Activated gamma-delta T cell treated with Interleukin-2 at 50 U/mL for 16 hours (primary cell): Measurements from ENCODE around the gene WDR37.
"Not testable (repeated sequence)": the region's sequence is repeated elsewhere in the genome, so short reads cannot be mapped to it uniquely, and the experiment has no call there.

Experiments
- DNase-seq: peaks from one replicate; pipeline ENCODE4 v3.0.0-alpha.2; 2020

The WDR37 gene, protein sequence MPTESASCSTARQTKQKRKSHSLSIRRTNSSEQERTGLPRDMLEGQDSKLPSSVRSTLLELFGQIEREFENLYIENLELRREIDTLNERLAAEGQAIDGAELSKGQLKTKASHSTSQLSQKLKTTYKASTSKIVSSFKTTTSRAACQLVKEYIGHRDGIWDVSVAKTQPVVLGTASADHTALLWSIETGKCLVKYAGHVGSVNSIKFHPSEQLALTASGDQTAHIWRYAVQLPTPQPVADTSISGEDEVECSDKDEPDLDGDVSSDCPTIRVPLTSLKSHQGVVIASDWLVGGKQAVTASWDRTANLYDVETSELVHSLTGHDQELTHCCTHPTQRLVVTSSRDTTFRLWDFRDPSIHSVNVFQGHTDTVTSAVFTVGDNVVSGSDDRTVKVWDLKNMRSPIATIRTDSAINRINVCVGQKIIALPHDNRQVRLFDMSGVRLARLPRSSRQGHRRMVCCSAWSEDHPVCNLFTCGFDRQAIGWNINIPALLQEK

DNA sequence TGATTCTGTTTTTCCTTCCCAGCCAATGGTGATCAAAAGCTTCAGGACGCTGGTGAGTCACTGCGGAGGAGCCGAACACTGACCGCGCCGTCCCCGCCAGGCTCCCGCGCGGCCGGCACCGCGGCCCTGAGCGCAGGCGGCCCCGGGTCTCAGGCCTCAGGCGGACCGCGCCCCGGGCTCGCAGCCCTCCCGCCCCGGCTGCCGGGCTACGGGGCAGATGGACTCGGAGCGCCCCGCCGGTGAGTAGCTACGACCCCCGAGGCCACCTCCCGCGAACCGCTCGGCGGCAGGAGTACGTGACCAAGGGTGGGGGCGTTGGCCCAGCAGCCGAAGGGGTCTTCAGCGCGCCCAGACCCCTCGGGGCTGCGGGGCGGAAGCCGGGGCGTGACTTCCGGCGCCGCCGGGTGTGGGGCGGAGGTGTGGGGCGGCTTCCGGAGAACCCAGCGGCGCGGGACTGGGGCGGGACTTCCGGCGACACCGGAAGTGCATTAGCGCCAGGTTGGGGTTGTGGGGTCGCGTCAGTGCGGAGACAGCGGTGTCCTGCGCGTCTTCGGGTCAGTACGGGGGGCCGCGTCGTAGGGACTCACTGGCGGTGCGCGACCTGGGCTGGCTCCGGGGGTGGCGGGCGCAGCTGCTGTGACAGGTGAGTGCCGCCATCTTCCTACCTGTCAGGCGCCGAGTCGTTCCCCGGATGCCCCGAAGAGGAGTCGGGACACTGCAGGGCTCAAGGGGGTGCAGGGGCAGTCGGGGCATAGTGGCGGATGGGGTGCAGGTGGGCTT lies at the start of gene WDR37:
WDR37 (plus strand) TSS at position 60 of the 780 bp plus-strand sequence. CDS start 15,771 bp downstream, outside the sequence.
- DNase-seq = peak; percentile 90

DNA sequence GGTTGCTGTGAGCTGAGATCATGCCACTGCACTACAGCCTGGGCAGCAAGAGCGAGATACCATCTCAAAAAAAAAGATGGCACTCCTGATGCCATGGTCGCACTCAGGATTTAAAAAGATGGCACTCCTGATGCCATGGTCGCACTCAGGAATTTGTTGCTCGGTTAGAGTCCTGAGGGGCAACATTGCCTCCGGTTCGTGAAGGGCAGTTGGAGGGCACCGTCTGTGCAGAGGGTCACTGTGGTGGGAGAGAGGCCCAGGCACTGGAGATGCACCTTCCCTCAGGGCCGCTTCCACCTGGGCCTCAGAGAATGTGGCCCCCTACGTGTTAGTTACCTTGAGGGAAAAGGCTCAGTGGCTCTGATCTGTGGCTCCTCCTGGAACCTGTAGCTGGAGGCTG lies 49.6 kb upstream of the WDR37 start:
- no peak for DNase-seq

DNA sequence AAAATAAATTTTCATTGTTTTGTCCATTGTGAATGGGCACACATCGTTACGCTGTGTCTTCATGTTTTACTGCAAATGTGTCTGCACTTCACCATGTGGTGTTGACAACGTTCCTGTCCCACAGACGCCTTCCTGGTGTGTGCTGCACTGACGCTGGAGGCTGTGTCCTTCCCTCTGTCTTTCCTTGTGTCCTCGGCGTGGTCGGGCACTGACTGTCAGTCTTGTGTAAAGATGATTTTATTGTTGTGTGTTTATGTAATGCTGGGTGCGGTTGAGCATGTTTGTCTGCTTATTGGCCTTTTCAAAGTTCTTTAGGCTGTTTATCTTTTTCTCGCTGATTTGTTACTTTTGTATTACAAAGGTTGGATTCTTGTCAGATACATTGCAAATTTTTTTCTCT lies 48.6 kb upstream of the WDR37 start:
- no peak for DNase-seq

DNA sequence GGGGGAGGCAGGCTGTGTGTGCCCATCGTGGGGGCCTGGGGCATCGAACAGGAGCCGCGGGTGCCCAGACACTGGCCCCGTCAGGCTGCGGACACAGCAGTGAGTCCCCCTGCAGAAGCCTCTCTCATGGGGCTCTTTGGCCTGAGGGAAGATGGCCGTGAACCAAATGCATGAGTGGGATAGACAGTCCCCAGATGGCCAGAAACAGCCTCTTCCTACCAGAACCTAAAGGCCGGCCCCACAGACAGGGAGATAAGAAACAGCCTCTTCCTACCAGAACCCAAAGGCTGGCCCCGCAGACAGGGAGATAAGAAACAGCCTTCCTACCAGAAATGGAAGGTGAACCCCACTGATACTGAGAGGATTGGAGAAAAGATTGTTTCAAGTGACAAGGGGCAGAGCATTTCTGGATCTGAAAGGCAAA lies 47.1 kb upstream of the WDR37 start:
- DNase-seq = no peak

DNA sequence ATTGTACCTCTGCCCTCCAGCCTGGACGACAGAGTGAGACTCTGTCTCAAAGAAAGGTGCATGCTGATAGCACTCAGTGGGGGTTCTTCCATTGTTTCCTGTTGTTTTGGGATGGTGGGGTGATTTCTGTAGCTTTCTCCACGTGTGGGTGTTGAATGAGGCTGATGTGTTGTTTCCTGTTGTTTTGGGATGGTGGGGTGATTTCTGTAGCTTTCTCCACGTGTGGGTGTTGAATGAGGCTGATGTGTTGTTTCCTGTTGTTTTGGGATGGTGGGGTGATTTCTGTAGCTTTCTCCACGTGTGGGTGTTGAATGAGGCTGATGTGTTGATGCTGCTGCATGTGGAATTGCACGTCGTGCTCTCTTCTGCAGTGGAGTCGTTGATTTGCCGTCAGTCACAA lies 46.2 kb upstream of the WDR37 start:
- not testable (repeated sequence) for DNase-seq

DNA sequence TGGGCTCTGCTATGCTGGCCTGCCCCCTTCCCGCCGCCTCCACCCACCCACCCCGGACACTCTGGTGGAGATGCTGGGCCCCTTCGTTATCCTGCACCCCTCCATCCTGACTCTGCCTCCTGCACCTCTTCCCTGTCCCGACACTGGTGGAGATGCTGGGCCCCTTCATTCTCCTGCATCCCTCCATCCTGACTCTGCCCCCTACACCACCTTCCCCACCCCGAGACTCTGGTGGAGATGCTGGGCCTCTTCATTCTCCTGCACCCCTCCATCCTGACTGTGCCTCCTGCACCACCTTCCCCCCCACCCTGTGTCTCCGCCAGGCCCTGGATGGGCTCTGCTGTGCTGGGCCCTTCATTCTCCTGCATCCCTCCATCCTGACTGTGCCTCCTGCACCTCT lies 45.5 kb upstream of the WDR37 start:
- no peak for DNase-seq

DNA sequence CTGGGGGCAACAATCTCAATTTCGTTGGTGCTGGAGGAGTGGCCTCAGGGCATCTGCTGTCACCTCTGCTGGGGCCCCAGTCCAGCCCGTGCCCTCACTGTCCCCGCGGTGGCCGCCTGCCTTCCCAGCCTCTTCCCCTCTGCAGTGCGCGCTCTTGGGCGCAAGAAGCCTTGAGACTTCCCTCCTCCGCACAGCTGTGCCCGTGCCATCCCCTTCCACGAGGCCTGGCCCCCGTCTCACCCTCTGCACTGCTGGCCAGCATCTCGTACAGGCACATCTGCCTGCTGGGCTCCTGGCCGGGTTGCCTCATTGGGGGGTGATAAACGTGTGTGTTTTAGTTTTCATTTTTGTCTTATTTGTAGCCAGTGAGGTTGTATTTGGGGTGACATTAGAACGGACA lies 44.5 kb upstream of the WDR37 start:
- no peak for DNase-seq

DNA sequence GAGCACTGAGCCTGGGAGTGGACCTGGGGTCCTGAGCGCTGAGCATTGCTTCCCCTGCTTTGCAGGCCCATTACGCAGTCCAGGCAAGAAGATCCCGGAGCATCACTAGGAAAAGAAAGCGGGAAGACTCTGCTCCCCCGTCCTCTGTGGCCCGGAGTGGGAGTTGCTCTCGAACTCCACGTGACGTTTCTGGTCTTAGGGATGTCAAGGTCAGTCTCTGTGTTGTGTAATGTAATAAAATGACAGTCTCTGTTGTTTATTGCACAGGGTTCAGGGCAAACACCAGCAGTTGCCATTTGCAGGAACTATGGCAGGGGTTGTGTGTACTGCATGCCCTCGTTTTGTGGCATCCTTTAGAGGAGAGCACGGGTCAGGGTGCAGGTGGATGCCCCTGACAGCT lies 40.5 kb upstream of the WDR37 start:
- no peak for DNase-seq

DNA sequence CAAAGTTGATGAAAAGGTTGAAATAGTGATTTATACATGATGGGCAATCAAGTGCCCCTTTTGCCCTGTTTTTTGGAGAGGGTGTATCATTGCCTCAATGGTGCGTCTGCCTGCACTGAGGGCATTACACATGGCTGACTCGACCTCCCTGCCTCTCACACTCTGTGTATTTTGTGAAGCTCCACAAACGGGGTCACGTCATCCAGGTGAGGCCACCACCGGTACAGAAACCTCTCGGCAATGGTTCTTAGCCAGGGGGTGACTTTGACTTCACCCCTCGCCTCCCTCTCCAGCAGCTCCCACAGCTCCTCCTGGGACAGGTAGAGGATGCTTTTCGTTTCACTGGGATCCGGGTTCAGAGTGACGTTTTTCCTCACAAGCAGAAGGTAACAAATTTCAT lies 36.8 kb upstream of the WDR37 start:
- DNase-seq = no peak

DNA sequence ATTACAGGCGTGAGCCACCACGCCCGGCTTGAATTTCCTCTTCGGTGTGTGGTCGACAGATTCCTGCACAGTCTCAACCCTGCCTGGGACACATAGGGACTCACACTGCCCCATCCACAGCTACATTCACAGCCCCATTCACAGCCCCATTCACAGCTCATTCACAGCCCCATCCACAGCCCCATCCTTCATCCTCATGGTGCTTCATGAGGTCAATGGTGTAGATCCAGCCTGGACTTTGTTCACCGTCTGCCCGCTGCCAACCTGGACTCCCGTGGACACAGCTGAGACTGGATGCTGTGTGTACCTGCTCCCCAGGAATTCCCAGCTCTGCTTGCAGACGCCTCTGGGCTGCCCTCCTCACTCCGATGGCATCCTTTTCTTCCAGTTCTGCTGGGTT lies 35.7 kb upstream of the WDR37 start:
- no peak for DNase-seq

DNA sequence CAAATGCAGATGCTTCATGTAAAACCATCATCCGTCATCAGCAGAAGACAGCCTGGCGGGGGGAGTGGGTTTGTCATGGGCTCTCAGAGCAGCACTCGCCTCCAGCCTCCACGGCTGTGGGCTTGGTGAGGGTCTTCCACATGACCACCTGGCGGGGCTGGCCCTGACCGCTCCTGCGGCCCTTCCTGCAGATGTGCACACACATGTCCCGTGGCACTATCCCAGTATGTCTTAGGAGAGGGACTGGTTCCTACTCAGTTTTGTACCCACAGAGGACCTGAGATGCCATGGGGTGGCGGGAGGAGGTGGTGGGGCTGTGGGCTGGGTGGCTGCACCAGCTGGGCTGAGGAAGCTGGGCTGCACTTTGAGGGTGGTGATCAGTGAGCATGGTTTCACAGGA lies 35.2 kb upstream of the WDR37 start:
- no peak for DNase-seq

DNA sequence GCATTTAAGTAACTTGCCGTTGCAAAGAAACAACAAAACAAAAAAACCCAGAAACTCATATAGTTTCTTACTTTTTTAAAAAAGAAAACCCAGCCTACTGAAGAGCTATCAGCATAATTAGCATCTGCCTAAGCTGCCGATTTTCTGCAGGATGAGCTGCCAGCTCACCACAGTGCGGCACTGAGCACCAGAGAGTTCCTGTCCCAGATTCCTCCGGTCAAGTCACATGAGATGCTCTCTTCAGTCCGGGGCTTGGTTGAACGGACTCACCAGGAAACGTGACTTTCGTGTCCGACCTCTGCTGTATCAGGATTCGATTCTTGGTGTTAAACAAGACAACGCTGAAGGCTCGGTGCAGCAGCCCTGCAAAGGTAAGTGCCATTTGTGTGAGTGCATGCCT lies 33.8 kb upstream of the WDR37 start:
- no peak for DNase-seq

DNA sequence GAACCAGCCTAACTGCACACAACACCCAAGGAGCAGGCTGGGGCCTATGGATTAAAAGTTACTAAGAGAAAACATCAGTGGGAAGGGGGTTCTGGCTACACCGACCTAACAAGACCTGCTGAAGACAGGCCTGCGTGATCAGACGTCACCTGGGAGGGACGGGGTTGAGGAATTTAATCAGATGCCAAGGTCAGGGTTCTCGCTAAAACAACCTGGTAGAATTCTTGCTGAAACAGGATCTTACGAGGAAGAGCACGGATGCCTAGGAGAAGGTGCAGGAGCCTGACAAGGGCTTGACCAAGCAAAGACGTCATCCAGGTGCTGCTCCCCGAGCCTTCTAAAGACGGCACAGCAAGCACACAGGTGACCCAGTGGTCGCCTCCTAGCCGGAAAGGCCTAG lies 32.1 kb upstream of the WDR37 start:
- DNase-seq = no peak

DNA sequence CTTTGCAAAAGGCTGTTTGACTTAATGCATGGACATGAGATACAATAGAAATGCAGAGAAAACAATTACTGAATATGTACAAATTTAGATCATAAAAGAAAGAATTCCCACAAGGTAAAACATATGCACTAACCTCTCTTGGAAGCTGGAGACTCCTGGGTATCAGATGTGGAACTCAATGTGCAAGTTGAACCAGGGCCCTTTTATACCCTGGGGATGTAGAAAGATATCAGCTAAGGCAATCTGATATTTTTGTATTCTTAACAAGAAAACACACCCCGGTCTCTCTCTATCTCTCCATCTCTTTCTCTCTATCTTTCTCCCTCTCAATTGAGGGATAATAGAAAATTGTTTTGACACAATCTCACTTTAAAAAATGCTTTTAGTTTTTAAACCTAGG lies 30.5 kb upstream of the WDR37 start, which contains the start of gene IDI2:
IDI2 (minus strand) TSS at position 177 of the 400 bp plus-strand sequence. CDS start 1,136 bp downstream, outside the sequence.
- DNase-seq = no peak

DNA sequence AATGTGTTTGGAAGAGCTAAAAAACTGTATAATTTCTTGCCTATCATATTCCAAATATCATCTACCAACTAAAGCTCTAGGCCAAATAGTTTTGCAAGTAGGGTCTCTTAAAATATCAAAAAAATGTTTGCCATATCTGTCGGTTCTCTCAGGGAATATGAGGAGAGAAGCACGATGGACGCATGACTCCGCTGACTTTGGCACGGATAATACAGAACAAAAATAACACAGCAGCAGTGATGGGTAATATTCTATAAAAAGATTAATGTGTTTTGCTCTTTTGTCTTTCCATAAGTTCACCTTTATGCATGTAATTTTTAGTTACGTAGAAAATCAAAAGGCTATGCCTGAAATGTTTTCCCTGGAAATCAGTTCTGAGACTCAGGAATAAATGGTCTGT lies 29.6 kb upstream of the WDR37 start:
- DNase-seq = no peak

DNA sequence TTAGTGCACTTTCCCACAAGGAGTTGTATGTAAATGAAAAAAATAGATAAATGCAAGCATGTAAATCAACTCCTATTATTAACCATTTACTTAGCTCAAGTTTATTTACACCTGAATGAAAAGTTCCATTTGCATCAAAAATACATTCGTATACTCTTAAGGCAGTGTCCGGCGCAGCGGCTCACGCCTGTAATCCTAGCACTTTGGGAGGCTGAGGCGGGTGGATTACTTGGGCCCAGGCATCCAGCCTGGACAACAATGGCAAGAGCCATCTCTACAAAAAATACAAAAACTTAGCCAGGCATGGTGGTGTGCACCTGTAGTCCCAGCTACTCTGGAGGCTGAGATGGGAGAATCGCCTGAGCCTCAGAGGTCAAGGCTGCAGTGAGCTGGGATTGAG lies 26.3 kb upstream of the WDR37 start:
- DNase-seq = no peak

DNA sequence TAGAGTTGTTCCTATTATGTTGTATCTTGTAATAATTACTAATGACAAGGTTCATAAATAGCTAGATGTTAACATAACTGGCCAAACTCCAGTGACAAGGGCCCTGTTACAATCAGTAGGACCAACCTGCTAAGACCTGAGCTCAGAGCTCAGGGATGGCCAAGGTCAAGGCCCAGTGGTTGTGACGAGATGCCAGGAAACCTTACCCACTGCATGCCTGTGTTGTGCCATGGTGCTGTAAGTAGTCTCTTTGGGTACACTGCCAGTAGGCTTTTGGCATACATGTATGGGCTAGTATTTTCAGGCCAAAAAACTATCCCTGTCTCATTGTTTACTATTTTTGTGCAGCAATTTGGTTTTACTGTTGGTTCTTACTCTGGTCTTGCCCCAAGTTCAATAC lies 22.6 kb upstream of the WDR37 start:
- no peak for DNase-seq

DNA sequence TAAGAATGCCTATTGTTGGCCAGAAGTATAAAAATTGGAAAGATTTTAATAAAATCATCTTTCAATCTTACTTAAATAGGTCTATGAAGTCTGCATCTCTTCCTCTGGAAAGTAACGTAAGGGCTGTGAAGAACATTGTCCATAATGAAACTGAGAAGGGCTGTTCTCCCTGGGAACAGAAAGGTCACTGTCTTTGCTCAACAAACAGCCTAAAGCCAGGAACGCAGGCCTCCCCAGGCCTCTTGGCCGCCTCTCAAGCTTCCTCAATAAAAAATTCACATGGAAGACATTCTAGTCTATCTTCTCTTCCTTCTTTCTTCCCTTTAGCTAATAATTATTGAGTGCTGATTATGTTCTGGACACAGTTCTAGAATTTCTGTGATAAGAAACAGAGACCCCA lies 21.4 kb upstream of the WDR37 start:
- DNase-seq = no peak

DNA sequence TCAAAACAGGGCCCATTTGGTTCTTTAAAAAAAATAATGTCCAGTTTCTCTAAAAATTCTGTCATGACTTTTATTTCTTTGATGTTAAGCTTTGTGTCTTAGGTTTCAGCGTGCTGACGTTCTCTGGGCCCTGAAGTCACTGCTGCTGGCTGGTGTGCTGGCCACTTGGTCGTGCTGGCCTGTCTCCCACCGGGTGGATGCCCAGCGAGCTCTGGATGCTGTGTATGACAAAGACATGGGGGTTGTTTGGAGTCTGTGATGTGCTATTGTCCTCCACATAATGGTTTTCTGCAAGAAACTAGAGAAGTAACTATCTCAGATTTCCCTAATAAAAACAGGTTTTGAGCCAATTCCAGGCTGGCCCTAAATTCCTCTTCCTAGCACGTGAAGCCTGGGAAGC lies 21.0 kb upstream of the WDR37 start:
- DNase-seq = no peak

DNA sequence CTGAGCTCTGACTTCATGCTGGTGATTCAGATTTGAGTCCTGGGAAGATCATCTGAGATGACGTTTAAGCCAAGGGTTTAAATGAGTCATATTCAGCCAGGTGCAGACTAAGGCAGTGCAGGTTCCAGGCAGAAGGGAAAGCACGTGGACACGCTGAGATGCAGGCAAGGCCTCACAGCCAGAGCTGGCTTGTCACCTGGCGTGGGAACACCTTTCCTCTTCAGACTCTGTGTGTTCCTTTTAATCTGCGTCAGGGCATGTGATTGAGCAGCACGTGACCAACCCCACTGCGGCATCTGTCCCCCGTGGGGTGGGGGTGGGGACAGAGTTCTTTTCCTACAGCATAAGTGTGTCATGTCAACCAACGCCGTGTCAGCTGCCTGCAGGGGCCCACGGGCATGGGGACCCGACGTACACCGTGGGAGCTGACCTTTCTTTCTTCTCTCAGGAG lies 19.8 kb upstream of the WDR37 start:
- no peak for DNase-seq

DNA sequence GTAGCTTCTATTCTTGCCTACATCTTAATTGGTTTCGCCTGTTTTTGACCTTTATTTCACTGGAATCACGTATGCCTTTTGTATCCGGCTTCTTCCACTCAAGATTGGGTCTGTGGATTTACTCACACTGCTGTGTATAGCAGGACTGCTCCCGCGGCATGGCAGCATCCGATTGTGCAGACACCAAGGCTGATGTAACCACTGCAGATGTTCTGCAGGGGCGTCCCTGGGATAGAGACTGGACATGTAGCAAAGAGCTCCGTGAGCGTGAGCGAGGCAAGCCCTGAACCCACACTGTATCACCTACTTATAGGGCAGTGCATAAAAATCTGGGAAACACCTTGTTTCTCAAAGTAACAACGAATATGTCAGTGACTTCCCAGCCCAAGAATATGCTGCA lies 19.1 kb upstream of the WDR37 start:
- DNase-seq = no peak

DNA sequence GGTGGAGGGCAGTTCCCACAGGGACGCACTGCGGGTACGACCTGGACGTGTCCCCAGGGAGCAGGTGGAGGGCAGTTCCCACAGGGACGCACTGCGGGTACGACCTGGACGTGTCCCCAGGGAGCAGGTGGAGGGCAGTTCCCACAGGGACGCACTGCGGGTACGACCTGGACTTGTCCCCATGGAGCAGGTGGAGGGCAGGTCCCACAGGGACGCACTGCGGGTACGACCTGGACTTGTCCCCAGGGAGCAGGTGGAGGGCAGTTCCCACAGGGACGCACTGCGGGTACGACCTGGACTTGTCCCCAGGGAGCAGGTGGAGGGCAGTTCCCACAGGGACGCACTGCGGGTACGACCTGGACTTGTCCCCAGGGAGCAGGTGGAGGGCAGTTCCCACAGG lies 17.4 kb upstream of the WDR37 start:
- not testable (repeated sequence) for DNase-seq

DNA sequence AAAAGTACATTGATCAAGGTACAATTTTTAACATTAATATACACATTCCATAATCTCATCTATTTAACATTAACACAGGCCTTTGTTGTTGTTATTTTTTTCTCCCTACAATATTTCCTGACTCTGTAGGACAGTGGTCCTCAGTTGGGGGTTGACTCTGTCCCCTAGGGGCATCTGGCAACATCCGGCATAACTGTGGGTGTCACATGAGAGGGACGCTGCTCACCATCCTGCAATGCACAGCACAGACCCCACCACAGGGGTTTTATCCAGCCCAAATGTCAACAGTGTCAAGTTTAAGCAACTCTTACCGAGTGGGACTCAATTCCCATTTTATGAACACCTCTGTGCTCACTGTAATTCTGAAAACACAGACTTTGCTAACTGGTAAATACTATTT lies 16.1 kb upstream of the WDR37 start:
- no peak for DNase-seq

DNA sequence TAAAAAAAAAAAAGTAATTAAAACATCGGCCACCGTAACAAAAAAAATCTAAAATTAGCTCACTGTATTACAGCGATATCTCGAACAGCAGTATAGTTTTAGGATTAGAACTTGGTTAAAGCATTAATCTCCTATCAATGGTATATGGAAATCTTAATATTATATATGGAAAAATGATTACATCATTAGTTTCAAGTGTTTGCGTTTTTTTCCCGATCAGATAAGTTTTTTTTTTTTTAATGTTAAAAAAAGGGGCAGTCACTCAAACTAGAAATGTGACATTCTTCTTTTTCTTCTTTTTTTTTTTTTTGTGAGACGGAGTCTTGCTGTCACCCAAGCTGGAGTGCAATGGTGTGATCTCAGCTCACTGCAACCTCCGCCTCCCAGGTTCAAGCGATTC lies 14.7 kb upstream of the WDR37 start:
- no peak for DNase-seq
